GM12875 (cell line): Measurements from ENCODE around the gene CHDH.

ENCODE experiments used
- H3K4me3 ChIP-seq: one replicate; pipeline ENCODE4 v1.5.1; 2011; ENCODE audit warnings: low read depth, low read length, control low read depth
- TF ChIP-seq, protein P1 (sequence below): IDR thresholded peaks from 2 replicates; pipeline ENCODE4 v1.5.1; 2011; ENCODE audit warnings: low read depth, mild to moderate bottlenecking, control low read depth, inconsistent platforms, low read length, moderate library complexity, borderline replicate concordance; ENCODE audit not compliant: insufficient read depth

Gene CHDH

DNA sequence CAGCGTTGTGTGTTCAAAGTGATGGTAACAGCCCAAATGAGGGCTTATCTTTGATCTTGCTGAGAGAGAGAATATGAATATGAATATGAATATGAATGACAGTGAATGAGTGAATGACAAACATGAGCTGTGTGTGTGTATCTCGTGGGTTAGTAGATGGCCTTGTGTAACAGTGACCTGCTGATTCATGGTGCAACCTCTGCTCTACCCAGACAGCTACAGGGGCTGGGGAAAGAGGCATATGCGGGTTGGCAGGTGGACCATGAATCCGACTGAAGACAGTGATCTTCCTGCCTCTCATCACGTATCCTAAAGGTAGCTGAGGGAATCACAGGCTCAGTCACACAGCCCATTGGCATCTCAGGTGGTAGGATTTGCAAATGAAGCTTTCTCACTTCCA, 58.2 kb downstream of the CHDH start:
- no peak overlapping the region for H3K4me3 ChIP-seq
- TF ChIP-seq, protein P1, sequence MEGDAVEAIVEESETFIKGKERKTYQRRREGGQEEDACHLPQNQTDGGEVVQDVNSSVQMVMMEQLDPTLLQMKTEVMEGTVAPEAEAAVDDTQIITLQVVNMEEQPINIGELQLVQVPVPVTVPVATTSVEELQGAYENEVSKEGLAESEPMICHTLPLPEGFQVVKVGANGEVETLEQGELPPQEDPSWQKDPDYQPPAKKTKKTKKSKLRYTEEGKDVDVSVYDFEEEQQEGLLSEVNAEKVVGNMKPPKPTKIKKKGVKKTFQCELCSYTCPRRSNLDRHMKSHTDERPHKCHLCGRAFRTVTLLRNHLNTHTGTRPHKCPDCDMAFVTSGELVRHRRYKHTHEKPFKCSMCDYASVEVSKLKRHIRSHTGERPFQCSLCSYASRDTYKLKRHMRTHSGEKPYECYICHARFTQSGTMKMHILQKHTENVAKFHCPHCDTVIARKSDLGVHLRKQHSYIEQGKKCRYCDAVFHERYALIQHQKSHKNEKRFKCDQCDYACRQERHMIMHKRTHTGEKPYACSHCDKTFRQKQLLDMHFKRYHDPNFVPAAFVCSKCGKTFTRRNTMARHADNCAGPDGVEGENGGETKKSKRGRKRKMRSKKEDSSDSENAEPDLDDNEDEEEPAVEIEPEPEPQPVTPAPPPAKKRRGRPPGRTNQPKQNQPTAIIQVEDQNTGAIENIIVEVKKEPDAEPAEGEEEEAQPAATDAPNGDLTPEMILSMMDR = no peak

DNA sequence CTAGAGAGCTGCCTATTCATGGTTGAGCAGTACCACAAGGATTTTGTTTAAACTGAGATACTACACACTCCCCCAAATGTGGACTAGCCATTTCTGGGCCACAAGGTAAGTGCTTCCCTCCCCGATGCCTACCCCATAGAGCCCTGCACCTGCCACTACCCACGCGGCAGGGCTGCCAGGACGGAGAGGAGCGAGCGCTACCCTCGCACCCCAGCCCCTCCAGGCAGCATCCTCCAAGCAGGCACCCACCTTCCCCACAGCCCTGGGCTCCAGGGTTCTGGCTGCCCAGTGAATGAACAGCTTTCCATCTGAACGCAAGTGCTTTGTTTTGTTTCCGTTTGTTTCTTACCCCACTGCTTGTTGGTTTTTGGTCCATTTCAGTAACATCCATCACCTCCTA, 59.2 kb downstream of the CHDH start:
- TF ChIP-seq, protein P1 = no peak
- no peak overlapping the region for H3K4me3 ChIP-seq

DNA sequence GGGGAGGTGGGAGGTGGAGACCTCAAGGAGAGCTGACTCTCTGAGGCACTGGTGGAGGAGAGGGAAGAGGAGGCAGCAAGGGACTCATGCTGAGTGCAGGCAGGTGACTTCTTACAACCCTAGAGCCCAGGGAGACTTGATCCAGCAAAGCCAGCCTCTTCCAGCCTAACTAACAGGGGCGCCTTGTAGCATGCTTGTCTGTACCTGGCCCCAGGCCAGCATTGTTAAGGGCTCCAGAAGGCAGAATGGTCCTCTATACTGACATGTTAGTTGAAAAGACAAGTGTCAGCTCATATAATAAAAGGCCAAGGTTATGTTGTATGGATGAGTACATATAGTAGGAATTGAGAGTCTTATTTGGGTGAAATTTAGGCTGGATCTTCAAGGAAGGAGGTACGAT, 65.4 kb downstream of the CHDH start:
- TF ChIP-seq, protein P1 = no peak

DNA sequence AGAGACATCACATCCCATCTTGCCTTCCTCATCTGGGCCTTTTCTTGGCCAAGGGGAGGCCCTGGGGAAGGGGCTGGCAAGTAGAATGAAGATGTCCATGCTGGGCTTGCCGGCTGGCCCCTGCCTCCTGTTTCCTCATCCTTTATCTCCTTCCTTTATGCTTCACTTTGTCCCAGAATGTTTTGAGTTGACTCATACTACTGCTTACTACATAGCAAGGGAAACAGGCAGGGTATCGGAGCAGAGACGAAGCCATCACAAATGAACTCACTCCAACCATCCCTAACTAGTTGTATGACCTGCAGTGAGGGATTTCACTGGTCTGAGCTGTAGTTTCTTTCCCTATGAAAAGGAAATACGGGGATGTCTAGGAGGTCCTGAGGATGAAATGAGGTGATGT, 66.0 kb downstream of the CHDH start:
- TF ChIP-seq, protein P1 = no peak
- no peak overlapping the region for H3K4me3 ChIP-seq

More for the DNA sequence above, 65.4 kb downstream of the CHDH start:
- no peak overlapping the region for H3K4me3 ChIP-seq

DNA sequence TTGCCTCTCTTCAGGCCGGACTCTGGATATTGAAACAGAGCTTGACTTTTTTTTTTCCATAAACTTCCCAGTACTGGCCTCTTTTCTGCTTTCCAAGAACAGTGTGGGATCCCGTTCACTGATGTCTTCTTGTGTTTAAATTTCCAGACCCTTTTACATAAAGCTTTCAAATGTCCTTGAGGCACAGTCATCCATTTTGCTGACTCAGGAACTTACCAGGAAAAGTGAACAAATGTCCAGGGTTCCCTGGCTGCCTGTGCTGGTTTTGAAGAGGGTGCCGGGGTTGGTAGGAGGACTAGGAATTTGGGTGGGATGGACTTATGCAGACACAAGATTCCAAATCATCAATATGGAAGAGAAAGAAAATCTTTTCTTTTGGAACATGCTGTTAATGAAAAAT, 68.1 kb downstream of the CHDH start:
- TF ChIP-seq, protein P1 = no peak
- H3K4me3 ChIP-seq = no peak overlapping the region

DNA sequence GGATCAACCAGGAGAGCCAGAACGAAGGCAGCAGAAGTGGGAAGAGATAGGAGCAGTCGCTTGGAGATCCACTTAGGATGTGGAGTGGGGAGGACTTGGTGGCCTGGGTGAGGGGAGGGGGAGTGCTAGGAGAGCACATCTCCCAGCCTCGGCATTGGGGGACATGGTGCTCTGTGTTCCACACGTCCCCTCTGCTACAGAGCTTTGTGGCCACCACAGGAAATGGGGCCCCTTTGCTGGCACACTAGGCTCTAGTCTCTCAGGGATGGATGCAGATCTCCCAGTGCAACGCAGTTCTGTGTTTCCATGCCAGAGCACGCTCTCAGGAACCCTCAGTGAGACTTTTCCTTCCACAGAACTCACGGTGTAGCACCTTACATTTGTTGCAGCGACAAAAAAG, 68.8 kb downstream of the CHDH start:
- TF ChIP-seq, protein P1 = no peak

DNA sequence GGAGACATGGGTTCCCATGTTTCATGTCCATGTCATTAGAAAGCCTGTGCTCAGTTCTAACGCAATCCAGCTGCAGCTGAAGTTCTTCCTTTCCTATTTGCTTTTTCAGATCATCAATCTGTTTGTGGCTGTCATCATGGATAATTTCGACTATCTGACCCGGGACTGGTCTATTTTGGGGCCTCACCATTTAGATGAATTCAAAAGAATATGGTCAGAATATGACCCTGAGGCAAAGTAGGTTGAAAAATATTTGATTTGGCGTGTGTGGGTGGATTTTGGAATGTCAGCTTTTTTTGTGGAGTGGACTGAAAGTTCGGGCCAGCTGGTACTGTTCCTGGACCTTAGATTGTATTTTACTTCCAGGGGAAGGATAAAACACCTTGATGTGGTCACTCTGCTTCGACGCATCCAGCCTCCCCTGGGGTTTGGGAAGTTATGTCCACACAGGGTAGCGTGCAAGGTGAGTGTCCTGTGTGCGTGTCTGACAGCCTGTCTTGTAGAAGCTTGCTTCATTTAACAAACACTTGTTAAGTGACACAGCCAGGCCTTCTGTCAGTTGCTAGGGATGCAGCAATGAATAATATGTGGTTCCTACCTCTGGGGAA, 69.6 kb downstream of the CHDH start:
- TF ChIP-seq, protein P1 = no peak

More for the DNA sequence above, 68.8 kb downstream of the CHDH start:
- H3K4me3 ChIP-seq = no peak overlapping the region

More for the DNA sequence above, 69.6 kb downstream of the CHDH start:
- H3K4me3 ChIP-seq = no peak overlapping the region
